ENCODE data around the gene ADAMTS20.

Gene ADAMTS20

GRCh38 chr12:43551971-43552559 is at the start of gene ADAMTS20:
ADAMTS20 (minus strand) TSS chr12:43552203; CDS start chr12:43551921, 282 bp downstream.
- in situ Hi-C loops (cut with MboI; ENCODE audit: low pct_unique_long_range_greater_than_20kb, low sequenced_read_pairs, unreplicated experiment): no loop called here
- DNase-seq (ENCODE audit: low spot score): no peak
- TF ChIP-seq CTCF (IDR thresholded peaks at IDR 0.05; ENCODE audit: extremely low read depth, insufficient read depth, missing control alignments): no peak

GRCh38 chr12:43599708-43600107 is 47.7 kb upstream of the ADAMTS20 start:
- TF ChIP-seq CTCF (IDR thresholded peaks at IDR 0.05; ENCODE audit: extremely low read depth, insufficient read depth, missing control alignments): no peak
- in situ Hi-C loops (cut with MboI; ENCODE audit: low pct_unique_long_range_greater_than_20kb, low sequenced_read_pairs, unreplicated experiment): no loop called here
- DNase-seq (ENCODE audit: low spot score): no peak

GRCh38 chr12:43599066-43599465 is 47.1 kb upstream of the ADAMTS20 start:
- no peak for TF ChIP-seq CTCF (IDR thresholded peaks at IDR 0.05; ENCODE audit: extremely low read depth, insufficient read depth, missing control alignments)
- in situ Hi-C loops (cut with MboI; ENCODE audit: low pct_unique_long_range_greater_than_20kb, low sequenced_read_pairs, unreplicated experiment): no loop called here
- no peak for DNase-seq (ENCODE audit: low spot score)

GRCh38 chr12:43590307-43590706 is 38.3 kb upstream of the ADAMTS20 start:
- DNase-seq (ENCODE audit: low spot score): no peak
- TF ChIP-seq CTCF (IDR thresholded peaks at IDR 0.05; ENCODE audit: extremely low read depth, insufficient read depth, missing control alignments): no peak
- in situ Hi-C loops (cut with MboI; ENCODE audit: low pct_unique_long_range_greater_than_20kb, low sequenced_read_pairs, unreplicated experiment): no loop called here

- DNase-seq (ENCODE audit: low spot score): no peak
- in situ Hi-C loops (cut with MboI; ENCODE audit: low pct_unique_long_range_greater_than_20kb, low sequenced_read_pairs, unreplicated experiment): no loop called here
- no peak for TF ChIP-seq CTCF (IDR thresholded peaks at IDR 0.05; ENCODE audit: extremely low read depth, insufficient read depth, missing control alignments)
These were observed 34.7 kb upstream of the ADAMTS20 start for GRCh38 chr12:43586646-43587245.

GRCh38 chr12:43585676-43586075 is 33.7 kb upstream of the ADAMTS20 start:
- in situ Hi-C loops (cut with MboI; ENCODE audit: low pct_unique_long_range_greater_than_20kb, low sequenced_read_pairs, unreplicated experiment): no loop called here
- no peak for DNase-seq (ENCODE audit: low spot score)
- no peak for TF ChIP-seq CTCF (IDR thresholded peaks at IDR 0.05; ENCODE audit: extremely low read depth, insufficient read depth, missing control alignments)

Measured in GM13977 (cell line).